ENCODE results near the gene MGLL. TPM values are rescaled to one million over a fixed set of nuclear protein-coding genes. Genes with fewer than 3 reads are reported as not detected.

Gene MGLL
- polyA plus RNA-seq, 1 experiment, result 108 TPM

GRCh38 chr3:127802606-127803005, 19.7 kb downstream of the MGLL start:
- CTCF ChIA-PET, result interaction anchor here (2.2 kb wide), 1 partner anchor 20 kb away, joined by 4 read pairs; the partner anchor contains the start of gene MGLL
- Histone ChIP-seq H3K4me3 (ENCODE audit: low read depth, low read length) (no peak overlapping the region), H3K36me3 (ENCODE audit: control insufficient read depth, insufficient read depth, low read length) (peaks cover 8% of the 10 kb centered on the region; the same call in 1 of the 2 replicates), H3K27me3 (ENCODE audit: control insufficient read depth, insufficient read depth, low read length) (no peaks in the 10 kb centered on the region)
- POLR2A ChIA-PET, result no interaction called here
- no peak for DNase-seq (ENCODE audit: low read depth)
- TF ChIP-seq, protein P1, sequence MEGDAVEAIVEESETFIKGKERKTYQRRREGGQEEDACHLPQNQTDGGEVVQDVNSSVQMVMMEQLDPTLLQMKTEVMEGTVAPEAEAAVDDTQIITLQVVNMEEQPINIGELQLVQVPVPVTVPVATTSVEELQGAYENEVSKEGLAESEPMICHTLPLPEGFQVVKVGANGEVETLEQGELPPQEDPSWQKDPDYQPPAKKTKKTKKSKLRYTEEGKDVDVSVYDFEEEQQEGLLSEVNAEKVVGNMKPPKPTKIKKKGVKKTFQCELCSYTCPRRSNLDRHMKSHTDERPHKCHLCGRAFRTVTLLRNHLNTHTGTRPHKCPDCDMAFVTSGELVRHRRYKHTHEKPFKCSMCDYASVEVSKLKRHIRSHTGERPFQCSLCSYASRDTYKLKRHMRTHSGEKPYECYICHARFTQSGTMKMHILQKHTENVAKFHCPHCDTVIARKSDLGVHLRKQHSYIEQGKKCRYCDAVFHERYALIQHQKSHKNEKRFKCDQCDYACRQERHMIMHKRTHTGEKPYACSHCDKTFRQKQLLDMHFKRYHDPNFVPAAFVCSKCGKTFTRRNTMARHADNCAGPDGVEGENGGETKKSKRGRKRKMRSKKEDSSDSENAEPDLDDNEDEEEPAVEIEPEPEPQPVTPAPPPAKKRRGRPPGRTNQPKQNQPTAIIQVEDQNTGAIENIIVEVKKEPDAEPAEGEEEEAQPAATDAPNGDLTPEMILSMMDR (IDR thresholded peaks at IDR 0.05; ENCODE audit: insufficient read depth, low read depth, low read length), result no peak

- no peak for DNase-seq (ENCODE audit: low read depth)
- ChIA-PET POLR2A (no interaction called here), CTCF (interaction anchor here (2.2 kb wide), 1 partner anchor 20 kb away, joined by 4 read pairs; the partner anchor contains the start of gene MGLL)
- TF ChIP-seq, protein P1 (IDR thresholded peaks at IDR 0.05; ENCODE audit: insufficient read depth, low read depth, low read length), result no peak
- no peak overlapping the region for H3K4me3 ChIP-seq (ENCODE audit: low read depth, low read length)
- H3K27me3 ChIP-seq (ENCODE audit: control insufficient read depth, insufficient read depth, low read length), result no peaks in the 10 kb centered on the region
- peaks cover 8% of the 10 kb centered on the region; the same call in 1 of the 2 replicates for H3K36me3 ChIP-seq (ENCODE audit: control insufficient read depth, insufficient read depth, low read length)
Observed at GRCh38 chr3:127801731-127802313, 20.5 kb downstream of the MGLL start.

- DNase-seq (ENCODE audit: low read depth), result no peak
- ChIA-PET CTCF (interaction anchor here (1.1 to 1.9 kb wide), 3 partner anchors 9 to 104 kb away, joined by 3 to 7 read pairs (median 4); partner anchors contain the start of gene MGLL), POLR2A (interaction anchor here (0.6 kb wide), 1 partner anchor 103 kb away, joined by 3 read pairs; no protein-coding TSS in a partner anchor)
- Histone ChIP-seq H3K4me3 (ENCODE audit: low read depth, low read length) (no peak overlapping the region), H3K27me3 (ENCODE audit: control insufficient read depth, insufficient read depth, low read length) (no peaks in the 10 kb centered on the region), H3K36me3 (ENCODE audit: control insufficient read depth, insufficient read depth, low read length) (peaks cover 8% of the 10 kb centered on the region)
- TF ChIP-seq, protein P1 (IDR thresholded peaks at IDR 0.05; ENCODE audit: insufficient read depth, low read depth, low read length), result no peak
Observed at GRCh38 chr3:127800508-127800907, 21.8 kb downstream of the MGLL start.

DNA sequence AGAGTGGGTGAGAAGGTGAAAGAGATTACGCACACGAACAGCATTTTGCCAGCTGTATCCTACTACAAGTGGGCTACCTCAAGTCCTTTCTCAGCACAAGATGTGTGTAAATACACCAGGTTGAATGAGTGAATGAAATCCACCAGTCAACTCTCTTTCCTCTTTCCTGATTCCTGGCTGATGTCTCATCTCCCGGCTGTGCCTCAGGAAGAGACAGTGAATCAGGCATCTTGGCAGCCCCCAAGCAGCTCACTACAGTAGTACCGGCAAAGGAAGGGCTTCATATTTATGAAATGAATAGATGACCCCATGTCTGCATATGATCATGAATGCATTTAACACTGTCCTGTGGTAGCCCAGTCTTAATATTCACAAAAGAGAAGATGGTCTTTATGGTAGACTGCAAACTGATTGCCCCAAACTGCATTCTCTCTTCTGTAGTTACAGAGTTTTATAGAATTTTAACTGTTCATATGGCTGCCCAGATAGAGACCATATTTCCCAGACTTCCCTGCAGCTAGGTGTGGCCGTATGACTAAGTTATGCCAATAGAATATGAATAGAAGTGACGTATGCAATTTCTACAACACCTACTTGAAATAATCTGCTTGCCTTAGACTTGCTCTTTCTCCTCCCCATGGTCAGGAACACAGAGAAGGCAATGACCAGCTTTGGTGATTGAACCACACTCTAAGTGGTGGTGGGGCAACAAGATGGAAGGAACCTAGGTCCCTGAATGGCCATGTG, 22.7 kb downstream of the MGLL start:
- CTCF ChIA-PET, result interaction anchor here (0.7 to 1.9 kb wide), 5 partner anchors 9 to 104 kb away, joined by 3 to 7 read pairs (median 4); partner anchors contain the start of gene MGLL
- TF ChIP-seq, protein P1 (IDR thresholded peaks at IDR 0.05; ENCODE audit: insufficient read depth, low read depth, low read length), result no peak
- DNase-seq (ENCODE audit: low read depth), result peak; percentile 74
- Histone ChIP-seq H3K36me3 (ENCODE audit: control insufficient read depth, insufficient read depth, low read length) (peaks cover 5% of the 10 kb centered on the region), H3K4me3 (ENCODE audit: low read depth, low read length) (no peak overlapping the region), H3K27me3 (ENCODE audit: control insufficient read depth, insufficient read depth, low read length) (no peaks in the 10 kb centered on the region)
- POLR2A ChIA-PET, result interaction anchor here (0.6 kb wide), 1 partner anchor 102 kb away, joined by 3 read pairs; no protein-coding TSS in a partner anchor

- no peak for DNase-seq (ENCODE audit: low read depth)
- CTCF ChIA-PET, result interaction anchor here (1.1 to 1.9 kb wide), 3 partner anchors 10 to 103 kb away, joined by 3 to 7 read pairs (median 4); no protein-coding TSS in a partner anchor
Observed at GRCh38 chr3:127798716-127799115, 23.6 kb downstream of the MGLL start.

More at GRCh38 chr3:127798716-127799115, 23.6 kb downstream of the MGLL start:
- H3K36me3 ChIP-seq (ENCODE audit: control insufficient read depth, insufficient read depth, low read length), result peaks cover 6% of the 10 kb centered on the region
- TF ChIP-seq, protein P1 (IDR thresholded peaks at IDR 0.05; ENCODE audit: insufficient read depth, low read depth, low read length), result no peak
- POLR2A ChIA-PET, result no interaction called here
- no peak overlapping the region for H3K4me3 ChIP-seq (ENCODE audit: low read depth, low read length)
- H3K27me3 ChIP-seq (ENCODE audit: control insufficient read depth, insufficient read depth, low read length), result no peaks in the 10 kb centered on the region

Measured in BJ (cell line).